ENCODE measurements around the gene PIEZO1. TPM values are rescaled to one million over a fixed set of nuclear protein-coding genes. Genes with fewer than 3 reads are reported as not detected.

The PIEZO1 gene
- total RNA-seq, 1 donor from 2014 or later = 240 TPM

DNA sequence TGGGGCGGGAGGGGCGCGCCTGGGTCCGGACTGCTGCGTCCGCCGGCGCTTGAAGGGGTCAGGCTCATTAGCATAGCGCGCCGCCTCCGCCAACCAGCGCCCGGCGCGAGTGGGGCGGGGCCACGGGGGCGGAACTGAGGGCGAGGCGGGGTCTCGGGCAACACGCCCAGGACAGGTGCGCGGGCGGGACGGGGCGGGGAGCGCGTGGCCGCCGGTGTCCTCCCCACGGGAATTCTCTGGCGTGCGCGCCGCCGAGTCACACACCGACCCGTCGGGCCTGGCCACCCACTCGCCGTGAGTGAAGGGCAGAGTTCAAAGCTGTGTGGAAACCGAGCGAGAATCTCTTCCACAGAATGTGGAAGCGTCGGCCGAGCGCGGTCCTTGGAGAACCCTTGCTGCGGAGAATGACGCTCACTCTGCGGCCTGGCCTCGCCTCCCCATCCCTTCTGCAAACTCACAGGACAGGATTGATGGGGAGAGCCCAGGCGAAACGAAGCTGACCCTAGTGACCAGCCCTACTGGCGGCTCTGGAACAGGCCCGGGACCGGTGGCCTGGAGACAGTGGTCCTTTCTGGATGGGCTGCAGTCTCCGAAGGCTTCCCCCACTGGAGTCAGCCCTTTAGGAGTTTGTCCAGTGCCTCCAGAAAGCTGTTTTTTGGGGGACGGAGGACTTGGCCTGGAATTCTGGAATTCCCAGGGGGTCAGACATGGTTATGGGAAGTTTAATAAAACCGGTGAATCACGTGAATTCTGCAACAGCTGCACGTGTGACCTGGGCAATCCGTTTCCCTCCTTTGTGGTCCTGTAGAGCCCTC lies 98.4 kb downstream of the PIEZO1 start, which contains the start of gene SNAI3:
Gene SNAI3 (minus strand): TSS at position 69 of the 815 bp plus-strand sequence. CDS start 101 bp downstream, outside the sequence.
- Mint-ChIP-seq H3K27ac (no peak within 1 kb of the TSS), H3K4me1 (ENCODE audit: low read depth) (peaks cover 32% of the 10 kb centered on the region), H3K36me3 (ENCODE audit: low read depth) (no peaks in the 10 kb centered on the region), H3K27me3 (ENCODE audit: low read depth) (no peaks in the 10 kb centered on the region), H3K4me3 (ENCODE audit: low read depth) (peak within 1 kb of the TSS; percentile 74), H3K9me3 (no peaks in the 10 kb centered on the region)
- peak; percentile 85 for DNase-seq (ENCODE audit: low spot score)
- intact Hi-C loops (cut with micrococcal nuclease) = loop anchor here (1.0 kb wide), 3 partner anchors 15 to 35 kb away; partner anchors contain the start of genes CYBA and MVD

- Mint-ChIP-seq H3K36me3 (ENCODE audit: low read depth) (no peaks in the 10 kb centered on the region), H3K27ac (no peak overlapping the region), H3K9me3 (no peaks in the 10 kb centered on the region), H3K4me1 (ENCODE audit: low read depth) (peaks cover 31% of the 10 kb centered on the region), H3K27me3 (ENCODE audit: low read depth) (no peaks in the 10 kb centered on the region), H3K4me3 (ENCODE audit: low read depth) (peak overlapping the region; percentile 74)
- no peak for DNase-seq (ENCODE audit: low spot score)
- intact Hi-C loops (cut with micrococcal nuclease) = loop anchor here (1.0 kb wide), 3 partner anchors 15 to 35 kb away; partner anchors contain the start of genes CYBA and MVD
Measured at GRCh38 chr16:88686062-88686438, 99.0 kb downstream of the PIEZO1 start.

- Mint-ChIP-seq H3K27me3 (ENCODE audit: low read depth) (no peaks in the 10 kb centered on the region), H3K36me3 (ENCODE audit: low read depth) (peaks cover 3% of the 10 kb centered on the region), H3K27ac (no peak overlapping the region), H3K4me3 (ENCODE audit: low read depth) (peak overlapping the region; percentile 74), H3K9me3 (no peaks in the 10 kb centered on the region), H3K4me1 (ENCODE audit: low read depth) (peaks cover 28% of the 10 kb centered on the region)
- DNase-seq (ENCODE audit: low spot score) = no peak
- intact Hi-C loops (cut with micrococcal nuclease) = loop anchor here (1.0 kb wide), 3 partner anchors 16 to 34 kb away; partner anchors contain the start of genes CYBA and MVD
Measured at GRCh38 chr16:88685156-88686061, 99.6 kb downstream of the PIEZO1 start.

DNA sequence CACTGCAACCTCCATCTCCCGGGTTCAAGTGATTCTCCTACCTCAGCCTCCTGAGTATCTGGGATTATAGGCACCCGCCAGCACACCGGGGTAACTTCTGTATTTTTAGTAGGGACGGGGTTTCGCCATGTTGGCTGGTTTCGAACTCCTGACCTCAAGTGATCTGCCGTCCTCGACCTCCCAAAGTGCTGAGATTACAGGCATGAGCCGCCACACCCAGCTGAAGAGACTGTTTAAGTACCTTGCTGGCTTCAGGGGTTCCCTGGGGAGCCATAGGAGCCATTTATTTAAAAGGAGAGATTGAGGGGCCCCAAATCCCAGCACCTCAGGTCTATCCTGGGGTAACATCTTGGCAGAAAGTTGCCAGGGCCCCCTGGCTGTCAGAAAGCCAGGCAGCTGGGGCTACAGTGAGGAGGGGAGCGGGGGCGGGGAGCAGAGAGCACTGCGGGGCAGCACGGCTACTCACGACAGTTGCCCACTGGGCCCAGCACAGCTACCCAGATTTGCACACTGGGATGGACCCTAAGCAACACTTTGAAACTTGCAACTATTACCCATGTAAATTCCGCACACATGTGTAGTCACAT lies 100.4 kb downstream of the PIEZO1 start:
- H3K4me1 Mint-ChIP-seq (ENCODE audit: low read depth) = peaks cover 27% of the 10 kb centered on the region
- intact Hi-C loops (cut with micrococcal nuclease) = no loop called here
- no peak overlapping the region for H3K27ac Mint-ChIP-seq
- no peaks in the 10 kb centered on the region for H3K27me3 Mint-ChIP-seq (ENCODE audit: low read depth)
- H3K4me3 Mint-ChIP-seq (ENCODE audit: low read depth) = peak overlapping the region; percentile 74
- no peak for DNase-seq (ENCODE audit: low spot score)
- peaks cover 3% of the 10 kb centered on the region for H3K36me3 Mint-ChIP-seq (ENCODE audit: low read depth)
- H3K9me3 Mint-ChIP-seq = no peaks in the 10 kb centered on the region

GRCh38 chr16:88681709-88682451 lies 103.1 kb downstream of the PIEZO1 start:
- peak overlapping the region; percentile 84 for H3K27ac Mint-ChIP-seq
- H3K4me3 Mint-ChIP-seq (ENCODE audit: low read depth) = peak overlapping the region; percentile 33
- intact Hi-C loops (cut with micrococcal nuclease) = loop anchor here (2.0 kb wide), 1 partner anchor 17 kb away; no protein-coding TSS in a partner anchor
- DNase-seq (ENCODE audit: low spot score) = peak; percentile 44
- peaks cover 3% of the 10 kb centered on the region for H3K36me3 Mint-ChIP-seq (ENCODE audit: low read depth)
- H3K9me3 Mint-ChIP-seq = no peaks in the 10 kb centered on the region
- peaks cover 24% of the 10 kb centered on the region for H3K4me1 Mint-ChIP-seq (ENCODE audit: low read depth)
- no peaks in the 10 kb centered on the region for H3K27me3 Mint-ChIP-seq (ENCODE audit: low read depth)

DNA sequence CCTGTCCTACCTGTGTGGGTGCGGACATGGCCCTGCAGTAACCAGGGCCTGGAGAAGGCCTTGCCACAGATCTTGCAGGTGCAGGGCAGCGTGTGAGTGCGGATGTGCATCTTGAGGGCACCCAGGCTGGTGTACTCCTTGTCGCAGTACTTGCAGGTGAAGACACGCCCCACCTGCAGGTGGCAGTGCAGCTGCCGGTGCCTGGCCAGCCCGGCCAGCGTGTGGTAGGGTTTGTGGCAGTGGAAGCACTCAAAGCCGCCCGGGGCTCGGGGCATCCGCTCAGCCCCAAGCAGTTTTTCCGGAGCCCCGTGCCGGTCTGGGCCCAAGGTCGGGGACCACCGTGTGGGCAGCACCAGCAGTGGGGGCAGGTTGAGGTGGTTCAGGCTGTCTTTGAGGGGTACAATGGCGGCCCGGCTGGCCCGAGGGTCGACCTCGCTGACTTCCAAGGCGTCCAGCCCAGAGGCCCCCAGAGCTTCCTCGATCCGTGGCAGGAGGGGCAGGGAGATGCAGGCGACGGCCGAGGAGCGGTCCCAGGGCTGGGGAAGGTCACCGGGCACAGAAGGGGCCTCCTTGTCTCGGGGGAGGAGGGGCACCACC lies 103.8 kb downstream of the PIEZO1 start:
- DNase-seq (ENCODE audit: low spot score) = no peak
- Mint-ChIP-seq H3K4me1 (ENCODE audit: low read depth) (peaks cover 24% of the 10 kb centered on the region), H3K4me3 (ENCODE audit: low read depth) (no peak overlapping the region), H3K27me3 (ENCODE audit: low read depth) (no peaks in the 10 kb centered on the region), H3K27ac (peak overlapping the region; percentile 84), H3K36me3 (ENCODE audit: low read depth) (peaks cover 3% of the 10 kb centered on the region), H3K9me3 (no peaks in the 10 kb centered on the region)
- intact Hi-C loops (cut with micrococcal nuclease) = loop anchor here (2.0 kb wide), 1 partner anchor 16 kb away; no protein-coding TSS in a partner anchor

DNA sequence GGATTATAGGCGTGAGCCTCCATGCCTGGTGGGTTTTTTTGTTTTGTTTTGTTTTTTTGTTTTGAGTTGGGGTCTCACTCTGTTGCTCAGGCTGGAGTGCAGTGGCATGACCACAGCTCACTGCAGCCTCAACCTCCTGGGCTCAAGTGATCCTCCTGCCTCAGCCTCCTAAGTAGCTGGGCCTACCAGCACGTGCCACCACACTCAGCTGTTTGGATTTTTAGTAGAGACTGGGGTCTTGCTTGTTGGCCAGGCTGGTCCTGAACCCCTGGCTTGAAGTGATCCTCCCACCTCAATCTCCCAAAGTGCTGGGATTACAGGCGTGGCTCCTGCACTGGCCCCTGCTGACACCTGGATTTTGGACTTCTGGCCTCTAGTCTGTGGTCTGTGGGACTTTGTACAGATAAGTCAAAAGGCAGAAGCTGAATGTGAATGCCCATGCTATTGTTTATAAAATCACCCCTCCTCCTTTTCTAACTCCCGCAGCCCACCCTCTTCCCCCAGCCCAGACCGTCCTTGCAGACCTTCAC lies 104.4 kb downstream of the PIEZO1 start:
- H3K36me3 Mint-ChIP-seq (ENCODE audit: low read depth) = peaks cover 3% of the 10 kb centered on the region
- H3K27me3 Mint-ChIP-seq (ENCODE audit: low read depth) = no peaks in the 10 kb centered on the region
- no peak overlapping the region for H3K4me3 Mint-ChIP-seq (ENCODE audit: low read depth)
- peaks cover 24% of the 10 kb centered on the region for H3K4me1 Mint-ChIP-seq (ENCODE audit: low read depth)
- intact Hi-C loops (cut with micrococcal nuclease) = loop anchor here (2.0 kb wide), 1 partner anchor 16 kb away; no protein-coding TSS in a partner anchor
- no peak overlapping the region for H3K27ac Mint-ChIP-seq
- no peaks in the 10 kb centered on the region for H3K9me3 Mint-ChIP-seq
- DNase-seq (ENCODE audit: low spot score) = no peak

DNA sequence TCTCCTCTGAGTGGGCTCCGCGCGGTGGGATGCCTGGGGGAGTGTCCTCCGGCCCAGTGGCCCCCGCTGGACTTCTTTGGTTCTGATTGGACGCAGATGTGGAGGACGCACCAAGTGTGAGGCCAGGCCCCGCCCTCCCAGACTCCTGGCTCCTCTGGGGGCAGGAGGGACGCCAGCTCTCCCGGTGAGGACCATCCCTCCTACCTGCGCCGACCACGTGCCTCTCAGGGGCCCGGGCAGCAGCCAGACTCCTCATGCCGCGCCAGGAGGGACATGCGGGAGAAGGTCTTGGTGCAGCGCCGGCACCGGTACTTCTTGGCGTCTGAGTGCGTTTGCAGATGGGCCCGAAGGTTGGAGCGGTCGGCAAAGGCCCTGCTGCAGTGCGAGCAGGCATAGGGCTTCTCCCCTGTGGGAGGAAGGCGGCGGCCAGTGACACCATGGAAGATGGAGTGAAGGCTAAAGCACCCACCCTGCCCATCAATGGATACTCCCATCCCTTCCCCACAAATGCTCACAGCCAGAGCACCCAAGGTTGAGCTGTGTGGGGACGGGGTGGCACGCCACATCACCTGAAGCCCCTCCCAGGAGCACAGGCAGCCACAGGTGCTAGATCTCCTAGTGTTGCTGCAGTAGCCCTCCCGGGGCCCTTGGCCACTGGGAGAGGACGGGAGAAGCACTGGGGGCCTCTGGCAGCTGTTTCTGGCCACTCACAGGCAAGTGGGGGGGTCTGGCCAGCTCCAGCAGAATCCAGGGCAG lies 106.6 kb downstream of the PIEZO1 start:
- H3K4me3 Mint-ChIP-seq (ENCODE audit: low read depth) = no peak overlapping the region

GRCh38 chr16:88677721-88678120 lies 107.3 kb downstream of the PIEZO1 start:
- H3K36me3 Mint-ChIP-seq (ENCODE audit: low read depth) = peaks cover 3% of the 10 kb centered on the region
- H3K4me3 Mint-ChIP-seq (ENCODE audit: low read depth) = no peak overlapping the region
- no peaks in the 10 kb centered on the region for H3K27me3 Mint-ChIP-seq (ENCODE audit: low read depth)
- H3K4me1 Mint-ChIP-seq (ENCODE audit: low read depth) = peaks cover 15% of the 10 kb centered on the region
- intact Hi-C loops (cut with micrococcal nuclease) = no loop called here
- no peaks in the 10 kb centered on the region for H3K9me3 Mint-ChIP-seq
- no peak overlapping the region for H3K27ac Mint-ChIP-seq
- no peak for DNase-seq (ENCODE audit: low spot score)

More for the DNA sequence above, 106.6 kb downstream of the PIEZO1 start:
- DNase-seq (ENCODE audit: low spot score) = no peak
- Mint-ChIP-seq H3K4me1 (ENCODE audit: low read depth) (peaks cover 15% of the 10 kb centered on the region), H3K36me3 (ENCODE audit: low read depth) (peaks cover 3% of the 10 kb centered on the region), H3K9me3 (no peaks in the 10 kb centered on the region), H3K27me3 (ENCODE audit: low read depth) (no peaks in the 10 kb centered on the region), H3K27ac (no peak overlapping the region)
- intact Hi-C loops (cut with micrococcal nuclease) = no loop called here

GRCh38 chr16:88676502-88677242 lies 108.3 kb downstream of the PIEZO1 start:
- no peak overlapping the region for H3K27ac Mint-ChIP-seq

More at GRCh38 chr16:88676502-88677242, 108.3 kb downstream of the PIEZO1 start:
- Mint-ChIP-seq H3K27me3 (ENCODE audit: low read depth) (no peaks in the 10 kb centered on the region), H3K36me3 (ENCODE audit: low read depth) (peaks cover 3% of the 10 kb centered on the region), H3K4me3 (ENCODE audit: low read depth) (no peak overlapping the region), H3K4me1 (ENCODE audit: low read depth) (peaks cover 6% of the 10 kb centered on the region), H3K9me3 (no peaks in the 10 kb centered on the region)
- no peak for DNase-seq (ENCODE audit: low spot score)
- intact Hi-C loops (cut with micrococcal nuclease) = no loop called here
